Measurements from ENCODE around the gene CCNF. TPM values are rescaled to one million over a fixed set of nuclear protein-coding genes. Genes with fewer than 3 reads are reported as not detected.
A peak's percentile ranks its signal among the peaks of the same experiment; 100 is the strongest.

Gene CCNF
- total and polyA plus RNA-seq, 2 of the 4 experiments (the other 2 are of a cell fraction) = 8.2 to 20.1 TPM

GRCh38 chr16:2473999-2474876 is 45.0 kb downstream of the CCNF start:
- Histone ChIP-seq H3K27me3 (ENCODE audit: control insufficient read depth, insufficient read depth, low read length) (no peaks in the 10 kb centered on the region; the same call in 1 of the 2 replicates), H3K9ac (ENCODE audit: low read depth, low read length) (peak overlapping the region; percentile 89), H3K4me1 (ENCODE audit: control insufficient read depth, insufficient read depth, low read length) (peaks cover 15% of the 10 kb centered on the region), H3K18ac (ENCODE audit: low read depth, low read length) (peak overlapping the region; percentile 24; the same call in 1 of the 2 replicates), H3K14ac (replicated peaks; ENCODE audit: low read depth, low read length) (peak overlapping the region; percentile 48), H3K79me1 (ENCODE audit: low read depth in 1 of 2, low read length in 2 of 2) (peaks cover 10 to 57% of the 10 kb centered on the region in 2 experiments; a peak in 3 of 4 replicates), H2BK120ac (ENCODE audit: low read depth, low read length) (no peak overlapping the region), H3K9me1 (ENCODE audit: insufficient read depth, low read length) (peaks cover 3% of the 10 kb centered on the region; the same call in 1 of the 2 replicates), H4K20me1 (ENCODE audit: insufficient read depth, low read length) (peaks cover 28% of the 10 kb centered on the region), H3K4me2 (ENCODE audit: low read depth, low read length) (peak overlapping the region; percentile 97), H2BK5ac (ENCODE audit: low read depth, low read length, poor library complexity, severe bottlenecking) (peak overlapping the region; percentile 88), H3K4ac (ENCODE audit: low read depth, low read length) (peak overlapping the region; percentile 90), H2BK15ac (ENCODE audit: low read depth, low read length) (no peak overlapping the region), H3K23ac (ENCODE audit: low read depth, low read length) (peak overlapping the region; percentile 59; the same call in 1 of the 2 replicates), H4K8ac (ENCODE audit: low read depth in 2 of 2, low read length in 2 of 2) (peak overlapping the region; percentile 67 to 82), H3K9me3 (ENCODE audit: control insufficient read depth, insufficient read depth, low read length) (no peaks in the 10 kb centered on the region), H2AFZ (replicated peaks; ENCODE audit: low read length, poor library complexity) (peak overlapping the region; percentile 90), H2AK5ac (ENCODE audit: low read depth, low read length) (peak overlapping the region; percentile 87), H3K36me3 (ENCODE audit: control insufficient read depth, insufficient read depth, low read length) (no peaks in the 10 kb centered on the region), H3K27ac (ENCODE audit: insufficient read depth, low read length) (peak overlapping the region; percentile 92), H3K4me3 (ENCODE audit: insufficient read depth, low read depth, low read length) (peak overlapping the region; percentile 92), H4K5ac (ENCODE audit: low read depth, low read length) (peak overlapping the region; percentile 71; the same call in 1 of the 2 replicates), H2BK20ac (ENCODE audit: low read depth, low read length) (no peak overlapping the region), H4K91ac (ENCODE audit: insufficient read depth, low read depth, low read length) (peak overlapping the region; percentile 79), H2AK9ac (replicated peaks; ENCODE audit: low read depth, low read length, poor library complexity) (peak overlapping the region; percentile 95), H3K56ac (ENCODE audit: extremely low read depth, insufficient read depth, low read length) (0 out of 2 replicates have a peak overlapping the region, but pooled peaks have one; percentile 12)
- DNase-seq (peak; percentile 27), ATAC-seq (ENCODE audit: low read depth) (peak; percentile 60)
- intact Hi-C loops (cut with micrococcal nuclease) = loop anchor here (1.0 kb wide), 1 partner anchor 27 kb away; no protein-coding TSS in a partner anchor
- dilution Hi-C loops (cut with HindIII; ENCODE audit: low sequenced_read_pairs, unreplicated experiment) = no loop called here
- ChIA-PET CTCF (interaction anchor here (0.6 kb wide), 1 partner anchor 7 kb away, joined by 3 read pairs; no protein-coding TSS in a partner anchor), POLR2A (ENCODE audit: unreplicated experiment) (interaction anchor here (0.6 kb wide), 1 partner anchor 210 kb away, joined by 7 read pairs; no protein-coding TSS in a partner anchor)
- BruUV-seq (replicated peaks) = no TSS peak
- 0% methylated on average over 48 of the region's 100 CpGs; no CpG with 5 or more reads in 1 of the 2 experiments for WGBS, 2 experiments (ENCODE audit: extremely low coverage in 2 of 2, insufficient read length in 1 of 2)
- in situ Hi-C loops (cut with MboI; ENCODE audit: low sequenced_read_pairs) = no loop called here
- no peak for TF ChIP-seq MAFK (IDR thresholded peaks at IDR 0.05; ENCODE audit: low read depth, low read length)
- peak; percentile 33; the same call in 1 of the 2 replicates for TF ChIP-seq BHLHE40 (IDR thresholded peaks at IDR 0.05; ENCODE audit: low read depth, low read length)
- no peak for TF ChIP-seq ELK1 (IDR thresholded peaks at IDR 0.05; ENCODE audit: borderline replicate concordance, low read depth, low read length)
- TF ChIP-seq CEBPB (IDR thresholded peaks at IDR 0.05; ENCODE audit: low read depth, low read length) = no peak
- TF ChIP-seq CHD1 (IDR thresholded peaks at IDR 0.05; ENCODE audit: low read depth, low read length) = no peak
- TF ChIP-seq MAZ (IDR thresholded peaks at IDR 0.05; ENCODE audit: borderline replicate concordance, low read depth, low read length) = no peak
- TF ChIP-seq CTCF (conservative IDR thresholded peaks at IDR 0.05; ENCODE audit: low read depth, low read length) = peak; percentile 56
- TF ChIP-seq SMC3 (IDR thresholded peaks at IDR 0.05; ENCODE audit: low read depth, low read length) = no peak
- TF ChIP-seq NFE2L2 (IDR thresholded peaks at IDR 0.05; ENCODE audit: low read depth, low read length) = no peak
- no peak for TF ChIP-seq USF2 (IDR thresholded peaks at IDR 0.05; ENCODE audit: low read depth, low read length)
- no peak for TF ChIP-seq FOS (IDR thresholded peaks at IDR 0.05; ENCODE audit: low read depth, low read length)
- no peak for TF ChIP-seq RFX5 (IDR thresholded peaks at IDR 0.05; ENCODE audit: low read depth, low read length)

All from IMR-90 (cell line).